ENCODE measurements around the gene RHO.

DNA sequence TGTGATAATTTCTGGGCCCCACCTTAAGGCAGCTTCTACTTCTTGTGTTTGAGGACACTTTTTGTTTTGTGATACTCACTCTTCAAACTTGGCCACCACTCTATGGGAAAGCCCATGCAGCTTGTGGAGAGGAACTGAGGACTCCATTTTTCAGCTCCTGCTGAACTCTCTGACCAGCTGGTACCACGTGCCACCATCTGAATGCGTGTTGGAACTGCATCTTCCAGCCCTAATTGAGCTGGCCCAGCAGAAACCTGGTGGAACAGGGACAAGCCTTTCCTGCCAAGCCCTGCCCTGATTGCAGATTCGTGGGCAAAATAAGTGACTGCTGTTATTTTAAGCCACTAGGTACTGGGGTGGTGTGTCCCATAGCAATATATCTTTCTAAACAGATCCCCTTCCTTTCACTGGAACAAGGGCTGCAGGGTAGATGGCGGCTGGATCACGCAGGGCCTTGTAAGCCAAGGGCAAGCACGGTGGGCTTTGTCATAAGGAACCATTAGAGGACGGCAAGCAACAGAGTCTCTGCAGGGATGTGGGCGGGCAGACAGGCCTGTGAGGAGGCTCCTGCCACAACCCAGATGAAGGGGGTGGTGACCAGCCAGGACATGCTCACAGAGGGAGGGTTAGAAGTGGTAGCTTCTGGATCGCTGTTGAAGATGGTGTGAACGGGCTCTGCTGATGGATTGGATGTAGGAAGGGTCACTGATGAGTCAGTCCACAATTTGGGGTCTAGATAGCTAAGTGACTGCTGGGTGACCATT, 24.0 kb downstream of the RHO start:
- TF ChIP-seq, protein P1, sequence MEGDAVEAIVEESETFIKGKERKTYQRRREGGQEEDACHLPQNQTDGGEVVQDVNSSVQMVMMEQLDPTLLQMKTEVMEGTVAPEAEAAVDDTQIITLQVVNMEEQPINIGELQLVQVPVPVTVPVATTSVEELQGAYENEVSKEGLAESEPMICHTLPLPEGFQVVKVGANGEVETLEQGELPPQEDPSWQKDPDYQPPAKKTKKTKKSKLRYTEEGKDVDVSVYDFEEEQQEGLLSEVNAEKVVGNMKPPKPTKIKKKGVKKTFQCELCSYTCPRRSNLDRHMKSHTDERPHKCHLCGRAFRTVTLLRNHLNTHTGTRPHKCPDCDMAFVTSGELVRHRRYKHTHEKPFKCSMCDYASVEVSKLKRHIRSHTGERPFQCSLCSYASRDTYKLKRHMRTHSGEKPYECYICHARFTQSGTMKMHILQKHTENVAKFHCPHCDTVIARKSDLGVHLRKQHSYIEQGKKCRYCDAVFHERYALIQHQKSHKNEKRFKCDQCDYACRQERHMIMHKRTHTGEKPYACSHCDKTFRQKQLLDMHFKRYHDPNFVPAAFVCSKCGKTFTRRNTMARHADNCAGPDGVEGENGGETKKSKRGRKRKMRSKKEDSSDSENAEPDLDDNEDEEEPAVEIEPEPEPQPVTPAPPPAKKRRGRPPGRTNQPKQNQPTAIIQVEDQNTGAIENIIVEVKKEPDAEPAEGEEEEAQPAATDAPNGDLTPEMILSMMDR (IDR thresholded peaks at IDR 0.05) = no peak
- TF ChIP-seq, protein P2, sequence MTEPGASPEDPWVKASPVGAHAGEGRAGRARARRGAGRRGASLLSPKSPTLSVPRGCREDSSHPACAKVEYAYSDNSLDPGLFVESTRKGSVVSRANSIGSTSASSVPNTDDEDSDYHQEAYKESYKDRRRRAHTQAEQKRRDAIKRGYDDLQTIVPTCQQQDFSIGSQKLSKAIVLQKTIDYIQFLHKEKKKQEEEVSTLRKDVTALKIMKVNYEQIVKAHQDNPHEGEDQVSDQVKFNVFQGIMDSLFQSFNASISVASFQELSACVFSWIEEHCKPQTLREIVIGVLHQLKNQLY (CRISPR knock-in tag; IDR thresholded peaks at IDR 0.05) = no peak
- no peak for TF ChIP-seq CREB1 (CRISPR knock-in tag; IDR thresholded peaks at IDR 0.05)
- no peak for TF ChIP-seq OVOL2 (CRISPR knock-in tag; IDR thresholded peaks at IDR 0.05; ENCODE audit: borderline replicate concordance)
- no peak for TF ChIP-seq CBFB (CRISPR knock-in tag; IDR thresholded peaks at IDR 0.05; ENCODE audit: low read depth)

All from WTC11 (cell line).